ENCODE measurements around the gene BCL6. TPM values are rescaled to one million over a fixed set of nuclear protein-coding genes. Genes with fewer than 3 reads are reported as not detected.

Gene BCL6
- total and polyA plus RNA-seq, 4 donors, result 7.8 to 71.8 (median 13.3) TPM

GRCh38 chr3:187702507-187703033 lies 42.7 kb downstream of the BCL6 start, which contains the start of gene RTP2:
TSS of gene RTP2 (minus strand) at chr3:187702557. CDS start at chr3:187702128, 429 bp downstream.
- H3K4me3 ChIP-seq (ENCODE audit: low read depth in 1 of 3, low read length in 3 of 3), result no peak within 1 kb of the TSS
- H3K9ac ChIP-seq (ENCODE audit: low read depth in 1 of 2, low read length in 2 of 2), result no peak within 1 kb of the TSS
- H3K36me3 ChIP-seq (ENCODE audit: control insufficient read depth in 4 of 4, insufficient read depth in 3 of 4, low read depth in 1 of 4, low read length in 3 of 4), result no peaks in the 10 kb centered on the region
- no peaks in the 10 kb centered on the region for H3K27me3 ChIP-seq (ENCODE audit: control insufficient read depth in 4 of 4, insufficient read depth in 4 of 4, low read length in 3 of 4)
- no peak for DNase-seq (ENCODE audit: low spot score)
- H3K27ac ChIP-seq (ENCODE audit: low read depth in 1 of 2, low read length in 2 of 2), result no peak within 1 kb of the TSS
- WGBS, result 64% methylated on average over 4 of the region's 4 CpGs
- H3K9me3 ChIP-seq (ENCODE audit: control insufficient read depth in 4 of 4, low read length in 3 of 4), result no peaks in the 10 kb centered on the region
- no peaks in the 10 kb centered on the region for H3K4me1 ChIP-seq (ENCODE audit: control insufficient read depth in 4 of 4, insufficient read depth in 4 of 4, low read length in 3 of 4)
- TF ChIP-seq RAD21 (IDR thresholded peaks at IDR 0.05), result no peak
- no peak for TF ChIP-seq TAF1 (conservative IDR thresholded peaks at IDR 0.05)
- TF ChIP-seq HNF4G (IDR thresholded peaks at IDR 0.05), result no peak
- no peak for TF ChIP-seq CTCF (IDR thresholded peaks at IDR 0.05; ENCODE audit: low read depth, low read length, missing input control)
- no peak for TF ChIP-seq FOXA2 (IDR thresholded peaks at IDR 0.05)
- TF ChIP-seq YY1 (IDR thresholded peaks at IDR 0.05), result no peak
- no peak for TF ChIP-seq REST (IDR thresholded peaks at IDR 0.05)
- TF ChIP-seq GABPA (IDR thresholded peaks at IDR 0.05 in 1 of 2, conservative IDR thresholded peaks at IDR 0.05 in 1 of 2), result no peak
- no peak for TF ChIP-seq EGR1 (IDR thresholded peaks at IDR 0.05; ENCODE audit: low read depth in 2 of 2)
- TF ChIP-seq MAX (IDR thresholded peaks at IDR 0.05), result no peak
- TF ChIP-seq HNF4A (conservative IDR thresholded peaks at IDR 0.05), result no peak
- TF ChIP-seq ZBTB33 (IDR thresholded peaks at IDR 0.05), result no peak
- TF ChIP-seq JUND (IDR thresholded peaks at IDR 0.05), result no peak

- no peak overlapping the region for H3K4me3 ChIP-seq (ENCODE audit: low read depth in 1 of 3, low read length in 3 of 3)
- WGBS, result 94% methylated on average over 2 of the region's 2 CpGs
- H3K9me3 ChIP-seq (ENCODE audit: control insufficient read depth in 4 of 4, low read length in 3 of 4), result no peaks in the 10 kb centered on the region
- H3K36me3 ChIP-seq (ENCODE audit: control insufficient read depth in 4 of 4, insufficient read depth in 3 of 4, low read depth in 1 of 4, low read length in 3 of 4), result no peaks in the 10 kb centered on the region
- no peak for TF ChIP-seq CTCF (IDR thresholded peaks at IDR 0.05; ENCODE audit: low read depth, low read length, missing input control)
- TF ChIP-seq GABPA (IDR thresholded peaks at IDR 0.05 in 1 of 2, conservative IDR thresholded peaks at IDR 0.05 in 1 of 2), result no peak
- no peak for TF ChIP-seq NR2F2 (IDR thresholded peaks at IDR 0.05)
- TF ChIP-seq TAF1 (conservative IDR thresholded peaks at IDR 0.05), result no peak
- TF ChIP-seq ATF3 (IDR thresholded peaks at IDR 0.05), result no peak
- no peak for TF ChIP-seq RAD21 (IDR thresholded peaks at IDR 0.05)
- no peak for TF ChIP-seq HNF4G (IDR thresholded peaks at IDR 0.05)
- TF ChIP-seq REST (IDR thresholded peaks at IDR 0.05), result no peak
- no peak for TF ChIP-seq MAX (IDR thresholded peaks at IDR 0.05)
- no peak for TF ChIP-seq FOXA2 (IDR thresholded peaks at IDR 0.05)
- no peak for TF ChIP-seq JUND (IDR thresholded peaks at IDR 0.05)
- TF ChIP-seq RXRA (IDR thresholded peaks at IDR 0.05), result no peak
- no peak for TF ChIP-seq SP1 (IDR thresholded peaks at IDR 0.05)
- no peaks in the 10 kb centered on the region for H3K4me1 ChIP-seq (ENCODE audit: control insufficient read depth in 4 of 4, insufficient read depth in 4 of 4, low read length in 3 of 4)
- DNase-seq (ENCODE audit: low spot score), result no peak
- no peaks in the 10 kb centered on the region for H3K27me3 ChIP-seq (ENCODE audit: control insufficient read depth in 4 of 4, insufficient read depth in 4 of 4, low read length in 3 of 4)
- H3K9ac ChIP-seq (ENCODE audit: low read depth in 1 of 2, low read length in 2 of 2), result no peak overlapping the region
- no peak overlapping the region for H3K27ac ChIP-seq (ENCODE audit: low read depth in 1 of 2, low read length in 2 of 2)
Observed at GRCh38 chr3:187700249-187700648, 45.0 kb downstream of the BCL6 start.

All from liver (tissue), 9 donors.